Lung (tissue), 12 donors: ENCODE results near the gene PCMT1. TPM values are rescaled to one million over a fixed set of nuclear protein-coding genes. Genes with fewer than 3 reads are reported as not detected.

Source experiments
- ATAC-seq: fragments of 200-7000 bp; cut with Tn5 transposase; one replicate; pipeline ENCODE4 v1.9.1; 2020; ENCODE audit warnings: moderate number of reproducible peaks; ENCODE audit not compliant: insufficient read depth, low FRiP score
- DNase-seq, 3 donors: peaks; one replicate each; pipeline ENCODE4 v3.0.0-alpha.2; 2013 to 2017
- H3K27ac ChIP-seq, 2 donors: one replicate each; pipeline ENCODE4 v1.5.1; 2013; ENCODE audit warnings: mild to moderate bottlenecking in 2 of 2, moderate library complexity in 2 of 2, control low read depth in 1 of 2, inconsistent platforms in 1 of 2, low read depth in 1 of 2, low read length in 1 of 2
- H3K27me3 ChIP-seq, 3 donors: one replicate each; pipeline ENCODE4 v1.5.1; 2013; ENCODE audit warnings: low read length in 2 of 3; ENCODE audit not compliant: control insufficient read depth in 3 of 3, insufficient read depth in 3 of 3
- H3K36me3 ChIP-seq, 4 donors: one replicate each; pipeline ENCODE4 v1.5.1; 2013; ENCODE audit warnings: low read length in 4 of 4, mild to moderate bottlenecking in 1 of 4, moderate library complexity in 1 of 4; ENCODE audit not compliant: control insufficient read depth in 4 of 4, insufficient read depth in 4 of 4
- H3K4me1 ChIP-seq, 5 donors: one replicate each; pipeline ENCODE4 v1.5.1; 2013; ENCODE audit warnings: low read length in 5 of 5, mild to moderate bottlenecking in 2 of 5, moderate library complexity in 1 of 5; ENCODE audit not compliant: control insufficient read depth in 5 of 5, insufficient read depth in 5 of 5
- H3K4me3 ChIP-seq: one replicate; pipeline ENCODE4 v1.5.1; 2013; ENCODE audit warnings: mild to moderate bottlenecking, control low read depth, moderate library complexity
- H3K9ac ChIP-seq, 2 donors: one replicate each; pipeline ENCODE4 v1.5.1; 2013; ENCODE audit warnings: low read length in 2 of 2, control low read depth in 1 of 2; ENCODE audit not compliant: insufficient read depth in 1 of 2
- H3K9me3 ChIP-seq, 4 donors: one replicate each; pipeline ENCODE4 v1.5.1; 2013; ENCODE audit warnings: low read length in 3 of 4, mild to moderate bottlenecking in 1 of 4, moderate library complexity in 1 of 4; ENCODE audit not compliant: control insufficient read depth in 4 of 4, insufficient read depth in 3 of 4
- CTCF ChIP-seq: IDR thresholded peaks from 2 replicates; pipeline ENCODE4 v1.5.1; 2012; ENCODE audit warnings: mild to moderate bottlenecking; ENCODE audit errors: control extremely low read depth, extremely low read depth
- WGBS, 2 donors: extraction: QIAGEN DNeasy Blood & Tissue Kit; methylation state at CpG; one replicate each; pipeline ENCODE4 v1.1.7; 2013; 5-methylcytosine and 5-hydroxymethylcytosine counted together
- polyA plus RNA-seq, 2 donors: library from polyadenylated mRNA; stranded (reverse); fragments of 200-250 nt; gene quantifications; one replicate each; pipeline ENCODE4 v1.2.1, GENCODE V29; 2013
- total RNA-seq, 2 donors: library from RNA; depleted of rRNA in 1 of 2; stranded (reverse); fragments of >200 nt in 1 of 2; gene quantifications; one replicate each; pipeline ENCODE4 v1.2.1, GENCODE V29; 2014 to 2021
- donor health status: control.
- donor health status: control.
- donor health status: Bipolar disorder and iron deficiency.
- donor health status: healthy.
- donor health status: DM: yes; HTN: yes; CAD: no.

Gene PCMT1
- total and polyA plus RNA-seq, 4 donors, result 32.6 to 91.2 (median 61.1) TPM

DNA sequence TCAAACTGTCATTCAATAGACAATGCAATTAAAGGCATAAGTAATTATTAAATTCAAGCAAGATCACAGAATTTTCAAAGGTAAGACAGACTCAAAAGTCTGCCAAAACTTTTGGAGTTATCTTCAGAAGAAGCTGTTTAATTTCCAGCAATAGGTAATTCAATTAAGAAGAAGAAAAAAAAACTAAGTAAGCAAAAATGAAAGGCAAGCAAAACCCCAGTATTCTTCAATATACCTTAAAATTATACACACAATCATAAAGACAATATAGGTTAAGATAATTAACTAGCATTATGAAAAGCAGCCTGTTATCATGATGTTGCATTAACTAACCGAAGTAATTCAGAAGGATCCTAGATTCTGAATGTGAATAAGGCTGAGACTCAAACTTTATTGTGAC is 35.1 kb upstream of the PCMT1 start:
- Histone ChIP-seq H3K36me3 (peaks cover 0 to 4% (median 0%) of the 10 kb centered on the region in 4 donors), H3K4me3 (no peak overlapping the region), H3K9ac (no peak overlapping the region), H3K27me3 (no peaks in the 10 kb centered on the region), H3K27ac (no peak overlapping the region), H3K9me3 (no peaks in the 10 kb centered on the region), H3K4me1 (peaks cover 2 to 20% (median 5%) of the 10 kb centered on the region in 5 donors)
- ATAC-seq, result no peak
- WGBS, 2 donors, result 93% methylated on average over 1 of the region's 1 CpG
- TF ChIP-seq CTCF, result no peak
- DNase-seq, result no peak

DNA sequence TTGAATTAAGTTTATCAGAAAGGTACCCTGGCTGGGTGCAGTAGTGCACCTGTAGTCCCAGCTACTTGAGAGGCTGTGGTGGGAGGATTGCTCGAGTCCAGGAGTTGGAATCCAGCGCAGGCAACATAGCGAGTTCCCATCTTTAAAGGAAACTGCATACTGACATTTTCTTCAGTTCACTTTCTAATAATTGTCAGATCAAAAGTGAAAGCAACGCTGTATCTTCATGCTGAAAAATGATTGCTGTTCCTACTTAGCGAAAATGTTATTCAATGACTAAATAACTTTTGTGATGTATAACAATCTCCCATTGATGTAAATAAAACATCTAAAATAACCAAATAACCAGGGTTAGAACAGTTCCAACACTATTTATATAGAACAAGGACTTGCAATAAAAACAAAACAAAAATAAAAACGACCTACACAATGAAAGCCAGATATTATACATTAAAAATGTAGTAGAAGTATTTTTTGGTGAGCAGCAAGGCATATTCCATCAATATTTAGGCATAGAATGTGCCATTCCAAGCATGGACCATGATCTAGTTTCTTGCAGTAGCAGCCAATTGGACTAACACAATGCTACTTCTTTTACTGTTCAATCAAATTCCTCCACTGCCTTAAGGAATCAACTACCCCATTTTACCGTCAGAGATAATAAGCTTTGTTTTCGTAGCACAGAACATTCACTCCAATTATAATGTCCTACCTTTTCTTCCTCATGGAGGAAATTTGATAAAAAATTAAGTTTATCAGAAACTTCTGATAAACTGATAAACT is 33.2 kb upstream of the PCMT1 start:
- DNase-seq (peak in 2 of 3 donors; percentile 30 to 37), ATAC-seq (no peak)
- WGBS, 2 donors, result 7 to 11% methylated on average over 8 of the region's 8 CpGs
- Histone ChIP-seq H3K9ac (peak overlapping the region; percentile 73 to 92), H3K27me3 (no peaks in the 10 kb centered on the region), H3K4me1 (peaks cover 2 to 19% (median 5%) of the 10 kb centered on the region in 5 donors), H3K4me3 (no peak overlapping the region), H3K9me3 (no peaks in the 10 kb centered on the region), H3K27ac (no peak overlapping the region), H3K36me3 (peaks cover 0 to 4% (median 0%) of the 10 kb centered on the region in 4 donors)
- TF ChIP-seq CTCF, result no peak

- ATAC-seq, result no peak
- no peaks in the 10 kb centered on the region for H3K9me3 ChIP-seq
- peak overlapping the region; percentile 73 to 92 for H3K9ac ChIP-seq
- no peaks in the 10 kb centered on the region for H3K36me3 ChIP-seq
- 0% methylated on average over 9 of the region's 9 CpGs for WGBS, 2 donors
- TF ChIP-seq CTCF, result no peak
- no peak for DNase-seq
- no peaks in the 10 kb centered on the region for H3K27me3 ChIP-seq
- H3K4me1 ChIP-seq, result peaks cover 2 to 19% (median 5%) of the 10 kb centered on the region in 5 donors
- H3K4me3 ChIP-seq, result peak overlapping the region; percentile 87
- peak overlapping the region; percentile 99 to 100 for H3K27ac ChIP-seq
Observed at GRCh38 chr6:149717255-149717587, 32.3 kb upstream of the PCMT1 start.
